Neural cell (in vitro differentiated cells): ENCODE results near the gene KCNIP4. TPM values are rescaled to one million over a fixed set of nuclear protein-coding genes. Genes with fewer than 3 reads are reported as not detected.

Experiments used
- H2AFZ ChIP-seq: fragments of 200-600, 300-800 bp; sonication (generic), shearing (Covaris generic); 2 replicates; pipeline ENCODE4 v1.6.0; 2014; ENCODE audit warnings: low read depth, mild to moderate bottlenecking, antibody characterized with exemption, low read length, moderate library complexity
- H3F3A ChIP-seq: fragments of 200-600 bp; shearing (Covaris generic); 2 replicates; pipeline ENCODE4 v1.6.1; 2016; ENCODE audit warnings: mild to moderate bottlenecking, moderate library complexity, mixed read lengths, antibody characterized with exemption, low read length; ENCODE audit not compliant: insufficient read depth, poor library complexity, severe bottlenecking
- H3K27ac ChIP-seq: fragments of 200-600, 300-800 bp; sonication (generic), shearing (Covaris generic); 2 replicates; pipeline ENCODE4 v1.5.1; 2014; ENCODE audit warnings: mild to moderate bottlenecking, low read length, moderate library complexity
- H3K27me3 ChIP-seq: fragments of 300-800, 200-600 bp; sonication (generic), shearing (Covaris generic); 2 replicates; pipeline ENCODE4 v1.6.0; 2014; ENCODE audit warnings: mild to moderate bottlenecking, low read depth, low read length, moderate library complexity; ENCODE audit not compliant: insufficient read depth
- H3K36me3 ChIP-seq: fragments of 300-800, 200-600 bp; sonication (generic), shearing (Covaris generic); 2 replicates; pipeline ENCODE4 v1.5.1; 2014; ENCODE audit warnings: mild to moderate bottlenecking, antibody characterized with exemption, low read length, moderate library complexity; ENCODE audit not compliant: insufficient read depth
- H3K4me2 ChIP-seq: fragments of 300-800, 200-600 bp; sonication (generic), shearing (Covaris generic); 2 replicates; pipeline ENCODE4 v1.6.0; 2014; ENCODE audit warnings: mild to moderate bottlenecking, low read length
- H3K4me3 ChIP-seq: fragments of 300-800, 200-600 bp; sonication (generic), shearing (Covaris generic); 2 replicates; pipeline ENCODE4 v1.5.1; 2014; ENCODE audit warnings: mild to moderate bottlenecking, low read length, moderate library complexity
- H3K79me2 ChIP-seq: fragments of 200-600 bp; shearing (Covaris generic); replicated peaks from 2 replicates; pipeline ENCODE4 v1.6.0; 2014; ENCODE audit warnings: mild to moderate bottlenecking, low read length, moderate library complexity; ENCODE audit not compliant: insufficient read depth
- H3K9ac ChIP-seq: fragments of 300-800, 200-600 bp; sonication (generic), shearing (Covaris generic); 2 replicates; pipeline ENCODE4 v1.6.1; 2016; ENCODE audit warnings: mild to moderate bottlenecking, low read length, mixed read lengths
- H3K9me2 ChIP-seq: fragments of 200-600 bp; shearing (Covaris generic); 2 replicates; pipeline ENCODE4 v1.6.1; 2016; ENCODE audit warnings: mild to moderate bottlenecking, low read length, mixed read lengths; ENCODE audit not compliant: insufficient read depth
- H3K9me3 ChIP-seq: fragments of 200-600, 300-800 bp; sonication (generic), shearing (Covaris generic); 2 replicates; pipeline ENCODE4 v1.6.1; 2016; ENCODE audit warnings: mild to moderate bottlenecking, mixed run types, low read length, moderate library complexity, mixed read lengths
- H4K20me1 ChIP-seq: fragments of 200-600 bp; shearing (Covaris generic); 2 replicates; pipeline ENCODE4 v1.6.1; 2016; ENCODE audit warnings: mild to moderate bottlenecking, mixed run types; ENCODE audit not compliant: insufficient read depth
- CTCF ChIP-seq: fragments of 450-650 bp; IDR thresholded peaks from 2 replicates; pipeline ENCODE4 v1.5.1; 2014; ENCODE audit warnings: antibody characterized with exemption, mild to moderate bottlenecking, moderate library complexity; ENCODE audit not compliant: poor library complexity, severe bottlenecking
- EP300 ChIP-seq: fragments of 450-650 bp; conservative IDR thresholded peaks from 2 replicates; pipeline ENCODE4 v1.6.1; 2014; ENCODE audit warnings: antibody characterized with exemption, mild to moderate bottlenecking, moderate library complexity; ENCODE audit not compliant: poor library complexity, severe bottlenecking
- EZH2 ChIP-seq: fragments of 200-600, 300-800 bp; shearing (Covaris generic), sonication (generic); IDR thresholded peaks from 2 replicates; pipeline ENCODE4 v1.6.1; 2014; ENCODE audit warnings: antibody characterized with exemption, low read length, borderline replicate concordance, mild to moderate bottlenecking; ENCODE audit not compliant: insufficient read depth, poor library complexity, severe bottlenecking
- MXI1 ChIP-seq: fragments of 450-650 bp; conservative IDR thresholded peaks from 2 replicates; pipeline ENCODE4 v1.6.1; 2014; ENCODE audit warnings: antibody characterized with exemption, mild to moderate bottlenecking; ENCODE audit not compliant: poor library complexity, severe bottlenecking
- POLR2AphosphoS5 ChIP-seq: IDR thresholded peaks from 2 replicates; pipeline ENCODE4 v1.6.1; 2012
- RAD21 ChIP-seq: fragments of 450-650 bp; conservative IDR thresholded peaks from 2 replicates; pipeline ENCODE4 v1.6.1; 2014; ENCODE audit warnings: antibody characterized with exemption, mild to moderate bottlenecking, moderate library complexity
- REST ChIP-seq: IDR thresholded peaks from 2 replicates; pipeline ENCODE4 v1.6.1; 2012; ENCODE audit warnings: borderline replicate concordance
- SMC3 ChIP-seq: fragments of 450-650 bp; conservative IDR thresholded peaks from 2 replicates; pipeline ENCODE4 v1.6.1; 2014; ENCODE audit warnings: antibody characterized with exemption, mild to moderate bottlenecking, moderate library complexity; ENCODE audit not compliant: poor library complexity
- TAF1 ChIP-seq: IDR thresholded peaks from 2 replicates; pipeline ENCODE4 v1.6.1; 2012; ENCODE audit warnings: low read depth
- polyA plus RNA-seq: library from polyadenylated mRNA; depleted of rRNA; stranded (reverse); fragments of >200 nt; gene quantifications from 2 replicates; pipeline ENCODE4 v1.2.3, GENCODE V29; 2014

KCNIP4 gene
- polyA plus RNA-seq, 1 donor from 2014 or later = 22.8 TPM

DNA sequence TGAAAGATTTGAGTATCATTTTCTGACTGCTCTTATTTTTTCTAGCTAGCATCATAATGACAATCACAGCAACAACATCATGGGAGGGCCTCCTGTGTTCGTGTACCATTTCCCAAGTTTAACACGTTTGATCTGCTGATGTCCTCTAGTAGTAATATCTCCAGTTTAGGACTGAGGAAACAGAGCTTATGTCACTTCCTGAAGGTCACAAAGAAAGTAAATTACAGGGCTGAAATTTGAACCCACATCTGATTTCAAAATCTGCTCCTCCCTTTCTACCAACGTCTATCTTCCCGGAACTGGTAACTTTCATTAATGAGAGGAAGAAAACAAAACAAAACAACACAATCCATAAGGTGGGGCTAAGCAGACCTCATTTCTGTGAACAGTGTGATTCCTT is 945.6 kb downstream of the KCNIP4 start:
- no peaks in the 10 kb centered on the region for H3K9me2 ChIP-seq
- H3K27ac ChIP-seq = no peak overlapping the region
- H3F3A ChIP-seq = no peaks in the 10 kb centered on the region
- H3K36me3 ChIP-seq = no peaks in the 10 kb centered on the region
- H3K4me3 ChIP-seq = no peak overlapping the region
- TF ChIP-seq POLR2AphosphoS5 (no peak), EP300 (no peak), MXI1 (no peak), EZH2 (no peak), CTCF (no peak), REST (no peak), TAF1 (no peak), SMC3 (no peak), RAD21 (no peak)
- no peak overlapping the region for H3K9ac ChIP-seq
- no peaks in the 10 kb centered on the region for H3K79me2 ChIP-seq
- no peak overlapping the region for H2AFZ ChIP-seq
- H3K9me3 ChIP-seq = no peaks in the 10 kb centered on the region
- no peak overlapping the region for H3K4me2 ChIP-seq
- H3K27me3 ChIP-seq = no peaks in the 10 kb centered on the region
- H4K20me1 ChIP-seq = no peaks in the 10 kb centered on the region

GRCh38 chr4:21002286-21002685 is 946.3 kb downstream of the KCNIP4 start:
- no peaks in the 10 kb centered on the region for H4K20me1 ChIP-seq
- no peaks in the 10 kb centered on the region for H3K36me3 ChIP-seq
- H3K79me2 ChIP-seq = no peaks in the 10 kb centered on the region
- no peak overlapping the region for H2AFZ ChIP-seq
- no peak overlapping the region for H3K4me2 ChIP-seq
- no peak overlapping the region for H3K9ac ChIP-seq
- no peaks in the 10 kb centered on the region for H3K9me2 ChIP-seq
- no peak overlapping the region for H3K4me3 ChIP-seq
- no peak for TF ChIP-seq POLR2AphosphoS5
- no peak for TF ChIP-seq REST
- TF ChIP-seq EZH2 = no peak
- TF ChIP-seq MXI1 = no peak
- no peak for TF ChIP-seq TAF1
- TF ChIP-seq EP300 = no peak
- no peak for TF ChIP-seq SMC3
- TF ChIP-seq RAD21 = no peak
- no peak overlapping the region for H3K27ac ChIP-seq
- no peaks in the 10 kb centered on the region for H3K9me3 ChIP-seq
- no peaks in the 10 kb centered on the region for H3F3A ChIP-seq
- no peaks in the 10 kb centered on the region for H3K27me3 ChIP-seq
